HepG2 (cell line): ENCODE results near the gene BTBD17. TPM values are rescaled to one million over a fixed set of nuclear protein-coding genes. Genes with fewer than 3 reads are reported as not detected.

Experiments
- ATAC-seq: fragments of 200-7000 bp; cut with Tn5 transposase; 3 replicates; pipeline ENCODE4 v1.9.1; 2020; ENCODE audit warnings: mild to moderate bottlenecking, moderate library complexity
- BruUV-seq: library from RNA; stranded (reverse); fragments of 400-500 nt; replicated peaks from 2 replicates; lab custom pipeline; 2021; lab: Mats Ljungman, UMichigan
- CTCF ChIA-PET: fragments of 300-600 bp; formaldehyde crosslinking; extraction: SDS; loops from one replicate; lab custom pipeline; 2021; ENCODE audit warnings: low total read pairs, inconsistent platforms, low intra/inter-chr PET ratio; lab: Yijun Ruan, JAX
- POLR2A ChIA-PET: fragments of 350-600 bp; sonication (Branson Sonifier 250); formaldehyde crosslinking; loops from one replicate; lab custom pipeline; 2020; ENCODE audit warnings: antibody characterized with exemption, inconsistent platforms; lab: Yijun Ruan, JAX
- DNase-seq: peaks from one replicate; pipeline ENCODE4 v3.0.0-alpha.2; 2015; ENCODE audit warnings: low spot score
- FAIRE-seq: peaks from 3 replicates; lab custom pipeline; 2011; peaks lifted over from hg19 to GRCh38; lab: Jason Lieb, UNC
- H2AFZ ChIP-seq: one replicate; pipeline ENCODE4 v1.6.1; 2011; ENCODE audit warnings: low read length, inconsistent platforms
- H3K27ac ChIP-seq: fragments of 300-600 bp; 3 replicates; pipeline ENCODE4 v1.8.0; 2011; ENCODE audit warnings: mixed run types, mild to moderate bottlenecking, mixed read lengths, low read length, inconsistent platforms; ENCODE audit not compliant: insufficient read depth; ENCODE audit errors: extremely low read length
- H3K27me3 ChIP-seq, 2 experiments: fragments of 200-600 bp in 1 of 2; 2 replicates in 1 of 2; 3 replicates in 1 of 2; pipeline versions ENCODE4 v1.6.0 to v1.8.0; 2011; ENCODE audit warnings: low read length in 2 of 2, mild to moderate bottlenecking in 2 of 2, moderate library complexity in 2 of 2, inconsistent platforms in 1 of 2; ENCODE audit not compliant: insufficient read depth in 2 of 2, control insufficient read depth in 1 of 2
- H3K36me3 ChIP-seq, 2 experiments: fragments of 200-600 bp in 1 of 2; replicated peaks in 1 of 2; 2 replicates in 1 of 2; 3 replicates in 1 of 2; pipeline versions ENCODE4 v1.5.1 to v1.8.0; 2011; ENCODE audit warnings: low read length in 2 of 2, inconsistent platforms in 1 of 2; ENCODE audit not compliant: insufficient read depth in 2 of 2, control insufficient read depth in 1 of 2
- H3K4me1 ChIP-seq: 2 replicates; pipeline ENCODE4 v1.5.1; 2012; ENCODE audit warnings: low read length, inconsistent platforms; ENCODE audit not compliant: insufficient read depth
- H3K4me2 ChIP-seq: 2 replicates; pipeline ENCODE4 v1.6.0; 2011; ENCODE audit warnings: low read depth, low read length, inconsistent platforms
- H3K4me3 ChIP-seq, 3 experiments: fragments of 200-600 bp in 1 of 3; sonication (generic), shearing (Covaris generic) in 1 of 3; replicated peaks in 1 of 3; 2 replicates each; pipeline ENCODE4 v1.5.1; 2011 to 2016; ENCODE audit warnings: low read length in 3 of 3, inconsistent platforms in 2 of 3, low read depth in 2 of 3, mild to moderate bottlenecking in 2 of 3, control low read depth in 1 of 3, mixed read lengths in 1 of 3; ENCODE audit not compliant: insufficient read depth in 1 of 3
- H3K79me2 ChIP-seq: one replicate; pipeline ENCODE4 v1.6.1; 2011; ENCODE audit warnings: low read length, inconsistent platforms; ENCODE audit not compliant: insufficient read depth
- H3K9ac ChIP-seq: 2 replicates; pipeline ENCODE4 v1.6.0; 2011; ENCODE audit warnings: mild to moderate bottlenecking, low read depth, low read length, inconsistent platforms; ENCODE audit not compliant: insufficient read depth
- H3K9me3 ChIP-seq: 2 replicates; pipeline ENCODE4 v1.5.1; 2012; ENCODE audit warnings: mild to moderate bottlenecking, low read length
- H4K20me1 ChIP-seq: 2 replicates; pipeline ENCODE4 v1.6.0; 2011; ENCODE audit warnings: inconsistent platforms, mild to moderate bottlenecking, low read length, moderate library complexity; ENCODE audit not compliant: insufficient read depth
- FOXO1 ChIP-seq: sonication (generic); formaldehyde crosslinking; IDR thresholded peaks from 2 replicates; pipeline ENCODE4 v1.4.0; 2020; ENCODE audit warnings: missing genetic modification reagents
- SAFB2 ChIP-seq: sonication (generic); formaldehyde crosslinking; IDR thresholded peaks from 2 replicates; pipeline ENCODE4 v1.5.1; 2020; ENCODE audit warnings: missing genetic modification reagents, low read depth, mild to moderate bottlenecking, borderline replicate concordance
- TARDBP ChIP-seq: sonication (generic); formaldehyde crosslinking; IDR thresholded peaks from 2 replicates; pipeline ENCODE4 v1.8.0; 2022; ENCODE audit warnings: mild to moderate bottlenecking, missing genetic modification reagents
- TRIM24 ChIP-seq: sonication (generic); formaldehyde crosslinking; IDR thresholded peaks from 2 replicates; pipeline ENCODE4 v1.8.0; 2022; ENCODE audit warnings: mild to moderate bottlenecking, missing genetic modification reagents
- ZNF143 ChIP-seq: sonication (generic); formaldehyde crosslinking; IDR thresholded peaks from 2 replicates; pipeline ENCODE4 v1.4.0; 2020; ENCODE audit warnings: missing genetic modification reagents
- ZNF652 ChIP-seq: IDR thresholded peaks from 2 replicates; pipeline ENCODE4 v1.6.1; 2016; ENCODE audit warnings: low read depth, borderline replicate concordance
- ZNF678 ChIP-seq: sonication (generic); formaldehyde crosslinking; IDR thresholded peaks from 2 replicates; pipeline ENCODE4 v1.4.0; 2020; ENCODE audit warnings: mild to moderate bottlenecking, missing genetic modification reagents
- ZZZ3 ChIP-seq: sonication (generic); formaldehyde crosslinking; IDR thresholded peaks from 2 replicates; pipeline ENCODE4 v1.4.0; 2020; ENCODE audit warnings: missing genetic modification reagents, mild to moderate bottlenecking, borderline replicate concordance
- WGBS: methylation state at CpG from one replicate; pipeline ENCODE4 v1.1.6; 2017; ENCODE audit warnings: low lambda C conversion rate; 5-methylcytosine and 5-hydroxymethylcytosine counted together
- in situ Hi-C: cut with HindIII; loops from 2 replicates; pipeline ENCODE4 v1.10.0; 2017; ENCODE audit warnings: low pct_unique_long_range_greater_than_20kb; ENCODE audit not compliant: extremely low pct_ligation_motif_present
- intact Hi-C: fragments of 100-400 bp; cut with micrococcal nuclease; formaldehyde crosslinking; loops from one replicate; pipeline ENCODE4 v1.10.0; 2022; ENCODE audit not compliant: unreplicated experiment
- polyA plus RNA-seq, 8 experiments: library from polyadenylated mRNA; depleted of rRNA in 3 of 8; stranded (reverse) in 7 of 8; unstranded in 1 of 8; fragments of >200 nt; fragmentation: Illumina TruSeq in 4 of 8; extraction: Trizol in 4 of 8; gene quantifications; 2 replicates each; pipeline versions ENCODE4 v1.2.1 to v1.2.3, GENCODE V29; 2011 to 2016; ENCODE audit warnings: low read depth in 4 of 8, missing spikeins in 1 of 8, mixed read lengths in 1 of 8; ENCODE audit not compliant: insufficient read depth in 1 of 8
- total RNA-seq, 5 experiments: library from RNA; depleted of rRNA; stranded (reverse); fragments of >200 nt; fragmentation: Illumina TruSeq; extraction: Trizol; gene quantifications; 2 replicates each; pipeline ENCODE4 v1.2.3, GENCODE V29; 2016; ENCODE audit warnings: low read depth in 1 of 5
- TF ChIP-seq, protein P1 (sequence below): sonication (generic); formaldehyde crosslinking; conservative IDR thresholded peaks from 2 replicates; pipeline ENCODE4 v1.4.0; 2020; ENCODE audit warnings: mild to moderate bottlenecking, missing genetic modification reagents, moderate library complexity
- TF ChIP-seq, protein P2 (sequence below): fragments of 450-650 bp; IDR thresholded peaks from 2 replicates; pipeline ENCODE4 v1.6.1; 2016
- TF ChIP-seq, protein P3 (sequence below): sonication (generic); formaldehyde crosslinking; IDR thresholded peaks from 2 replicates; pipeline ENCODE4 v1.8.1; 2022; ENCODE audit warnings: low read depth, mild to moderate bottlenecking, missing genetic modification reagents
- TF ChIP-seq, protein P4 (sequence below): IDR thresholded peaks from 2 replicates; pipeline ENCODE4 v1.6.1; 2016
- TF ChIP-seq, protein P5 (sequence below): sonication (generic); formaldehyde crosslinking; IDR thresholded peaks from 2 replicates; pipeline ENCODE4 v1.4.0; 2020; ENCODE audit warnings: missing genetic modification reagents

Gene BTBD17
- total and polyA plus RNA-seq, 2 of the 13 experiments (the other 11 are each of a cell fraction or from before 2014, with no cell fraction given): not detected

DNA sequence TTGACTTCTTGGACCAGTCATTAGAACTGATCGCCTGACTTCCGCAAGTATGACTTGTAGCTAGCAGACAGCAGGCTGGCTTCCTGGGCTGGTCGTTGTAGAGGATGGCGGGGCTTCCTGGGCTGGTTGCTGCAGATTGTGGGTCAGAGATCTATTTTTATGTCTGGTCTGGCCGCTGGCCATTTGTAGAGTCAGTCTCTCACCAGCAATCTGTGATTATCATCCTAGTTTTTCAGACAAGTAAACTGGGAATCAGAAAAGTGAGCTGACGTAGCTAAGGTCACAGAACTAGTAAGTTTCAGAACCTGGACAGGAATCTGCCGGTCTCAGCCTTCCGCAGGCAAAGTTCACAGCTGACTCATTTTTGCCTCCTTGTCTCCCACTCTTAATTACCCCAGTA, 24.7 kb upstream of the BTBD17 start (continued):
- TF ChIP-seq, protein P1, sequence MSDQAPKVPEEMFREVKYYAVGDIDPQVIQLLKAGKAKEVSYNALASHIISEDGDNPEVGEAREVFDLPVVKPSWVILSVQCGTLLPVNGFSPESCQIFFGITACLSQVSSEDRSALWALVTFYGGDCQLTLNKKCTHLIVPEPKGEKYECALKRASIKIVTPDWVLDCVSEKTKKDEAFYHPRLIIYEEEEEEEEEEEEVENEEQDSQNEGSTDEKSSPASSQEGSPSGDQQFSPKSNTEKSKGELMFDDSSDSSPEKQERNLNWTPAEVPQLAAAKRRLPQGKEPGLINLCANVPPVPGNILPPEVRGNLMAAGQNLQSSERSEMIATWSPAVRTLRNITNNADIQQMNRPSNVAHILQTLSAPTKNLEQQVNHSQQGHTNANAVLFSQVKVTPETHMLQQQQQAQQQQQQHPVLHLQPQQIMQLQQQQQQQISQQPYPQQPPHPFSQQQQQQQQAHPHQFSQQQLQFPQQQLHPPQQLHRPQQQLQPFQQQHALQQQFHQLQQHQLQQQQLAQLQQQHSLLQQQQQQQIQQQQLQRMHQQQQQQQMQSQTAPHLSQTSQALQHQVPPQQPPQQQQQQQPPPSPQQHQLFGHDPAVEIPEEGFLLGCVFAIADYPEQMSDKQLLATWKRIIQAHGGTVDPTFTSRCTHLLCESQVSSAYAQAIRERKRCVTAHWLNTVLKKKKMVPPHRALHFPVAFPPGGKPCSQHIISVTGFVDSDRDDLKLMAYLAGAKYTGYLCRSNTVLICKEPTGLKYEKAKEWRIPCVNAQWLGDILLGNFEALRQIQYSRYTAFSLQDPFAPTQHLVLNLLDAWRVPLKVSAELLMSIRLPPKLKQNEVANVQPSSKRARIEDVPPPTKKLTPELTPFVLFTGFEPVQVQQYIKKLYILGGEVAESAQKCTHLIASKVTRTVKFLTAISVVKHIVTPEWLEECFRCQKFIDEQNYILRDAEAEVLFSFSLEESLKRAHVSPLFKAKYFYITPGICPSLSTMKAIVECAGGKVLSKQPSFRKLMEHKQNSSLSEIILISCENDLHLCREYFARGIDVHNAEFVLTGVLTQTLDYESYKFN (CRISPR knock-in tag): no peak
- TF ChIP-seq ZNF143 (CRISPR knock-in tag): no peak
- no peak for TF ChIP-seq TRIM24
- TF ChIP-seq ZNF652 (CRISPR knock-in tag): no peak

DNA sequence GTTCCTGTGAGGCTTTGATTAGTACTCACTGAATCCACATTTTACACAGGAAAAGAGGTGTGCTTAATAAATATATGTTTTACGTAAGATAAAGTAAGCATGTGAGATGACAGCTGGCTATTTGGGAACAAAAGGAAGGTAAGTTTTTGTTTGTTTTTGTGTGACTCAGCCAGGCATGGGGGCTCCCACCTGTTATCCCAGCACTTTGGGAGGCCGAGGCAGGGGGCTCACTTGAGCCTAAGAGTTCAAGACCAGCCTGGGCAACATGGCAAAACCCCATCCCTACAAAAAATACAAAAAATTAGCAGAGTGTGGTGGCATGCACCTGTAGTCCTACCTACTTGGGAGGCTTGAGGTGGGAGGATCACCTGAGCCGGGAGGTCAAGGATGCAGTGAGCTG, 23.5 kb upstream of the BTBD17 start:
- H3K36me3 ChIP-seq: no peaks in the 10 kb centered on the region
- TF ChIP-seq, protein P2, sequence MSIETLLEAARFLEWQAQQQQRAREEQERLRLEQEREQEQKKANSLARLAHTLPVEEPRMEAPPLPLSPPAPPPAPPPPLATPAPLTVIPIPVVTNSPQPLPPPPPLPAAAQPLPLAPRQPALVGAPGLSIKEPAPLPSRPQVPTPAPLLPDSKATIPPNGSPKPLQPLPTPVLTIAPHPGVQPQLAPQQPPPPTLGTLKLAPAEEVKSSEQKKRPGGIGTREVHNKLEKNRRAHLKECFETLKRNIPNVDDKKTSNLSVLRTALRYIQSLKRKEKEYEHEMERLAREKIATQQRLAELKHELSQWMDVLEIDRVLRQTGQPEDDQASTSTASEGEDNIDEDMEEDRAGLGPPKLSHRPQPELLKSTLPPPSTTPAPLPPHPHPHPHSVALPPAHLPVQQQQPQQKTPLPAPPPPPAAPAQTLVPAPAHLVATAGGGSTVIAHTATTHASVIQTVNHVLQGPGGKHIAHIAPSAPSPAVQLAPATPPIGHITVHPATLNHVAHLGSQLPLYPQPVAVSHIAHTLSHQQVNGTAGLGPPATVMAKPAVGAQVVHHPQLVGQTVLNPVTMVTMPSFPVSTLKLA: no peak
- TF ChIP-seq TARDBP (CRISPR knock-in tag): no peak
- TF ChIP-seq ZZZ3 (CRISPR knock-in tag): no peak
- TF ChIP-seq, protein P3, sequence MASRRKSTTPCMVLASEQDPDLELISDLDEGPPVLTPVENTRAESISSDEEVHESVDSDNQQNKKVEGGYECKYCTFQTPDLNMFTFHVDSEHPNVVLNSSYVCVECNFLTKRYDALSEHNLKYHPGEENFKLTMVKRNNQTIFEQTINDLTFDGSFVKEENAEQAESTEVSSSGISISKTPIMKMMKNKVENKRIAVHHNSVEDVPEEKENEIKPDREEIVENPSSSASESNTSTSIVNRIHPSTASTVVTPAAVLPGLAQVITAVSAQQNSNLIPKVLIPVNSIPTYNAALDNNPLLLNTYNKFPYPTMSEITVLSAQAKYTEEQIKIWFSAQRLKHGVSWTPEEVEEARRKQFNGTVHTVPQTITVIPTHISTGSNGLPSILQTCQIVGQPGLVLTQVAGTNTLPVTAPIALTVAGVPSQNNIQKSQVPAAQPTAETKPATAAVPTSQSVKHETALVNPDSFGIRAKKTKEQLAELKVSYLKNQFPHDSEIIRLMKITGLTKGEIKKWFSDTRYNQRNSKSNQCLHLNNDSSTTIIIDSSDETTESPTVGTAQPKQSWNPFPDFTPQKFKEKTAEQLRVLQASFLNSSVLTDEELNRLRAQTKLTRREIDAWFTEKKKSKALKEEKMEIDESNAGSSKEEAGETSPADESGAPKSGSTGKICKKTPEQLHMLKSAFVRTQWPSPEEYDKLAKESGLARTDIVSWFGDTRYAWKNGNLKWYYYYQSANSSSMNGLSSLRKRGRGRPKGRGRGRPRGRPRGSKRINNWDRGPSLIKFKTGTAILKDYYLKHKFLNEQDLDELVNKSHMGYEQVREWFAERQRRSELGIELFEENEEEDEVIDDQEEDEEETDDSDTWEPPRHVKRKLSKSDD (CRISPR knock-in tag): no peak
- TF ChIP-seq, protein P4, sequence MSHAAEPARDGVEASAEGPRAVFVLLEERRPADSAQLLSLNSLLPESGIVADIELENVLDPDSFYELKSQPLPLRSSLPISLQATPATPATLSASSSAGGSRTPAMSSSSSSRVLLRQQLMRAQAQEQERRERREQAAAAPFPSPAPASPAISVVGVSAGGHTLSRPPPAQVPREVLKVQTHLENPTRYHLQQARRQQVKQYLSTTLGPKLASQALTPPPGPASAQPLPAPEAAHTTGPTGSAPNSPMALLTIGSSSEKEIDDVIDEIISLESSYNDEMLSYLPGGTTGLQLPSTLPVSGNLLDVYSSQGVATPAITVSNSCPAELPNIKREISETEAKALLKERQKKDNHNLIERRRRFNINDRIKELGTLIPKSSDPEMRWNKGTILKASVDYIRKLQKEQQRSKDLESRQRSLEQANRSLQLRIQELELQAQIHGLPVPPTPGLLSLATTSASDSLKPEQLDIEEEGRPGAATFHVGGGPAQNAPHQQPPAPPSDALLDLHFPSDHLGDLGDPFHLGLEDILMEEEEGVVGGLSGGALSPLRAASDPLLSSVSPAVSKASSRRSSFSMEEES (CRISPR knock-in tag): no peak
- TF ChIP-seq FOXO1 (CRISPR knock-in tag): no peak
- TF ChIP-seq ZNF678: no peak
- TF ChIP-seq SAFB2 (CRISPR knock-in tag): no peak
- TF ChIP-seq, protein P5, sequence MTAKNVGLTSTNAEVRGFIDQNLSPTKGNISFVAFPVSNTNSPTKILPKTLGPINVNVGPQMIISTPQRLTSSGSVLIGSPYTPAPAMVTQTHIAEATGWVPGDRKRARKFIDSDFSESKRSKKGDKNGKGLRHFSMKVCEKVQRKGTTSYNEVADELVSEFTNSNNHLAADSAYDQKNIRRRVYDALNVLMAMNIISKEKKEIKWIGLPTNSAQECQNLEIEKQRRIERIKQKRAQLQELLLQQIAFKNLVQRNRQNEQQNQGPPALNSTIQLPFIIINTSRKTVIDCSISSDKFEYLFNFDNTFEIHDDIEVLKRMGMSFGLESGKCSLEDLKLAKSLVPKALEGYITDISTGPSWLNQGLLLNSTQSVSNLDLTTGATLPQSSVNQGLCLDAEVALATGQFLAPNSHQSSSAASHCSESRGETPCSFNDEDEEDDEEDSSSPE (CRISPR knock-in tag): no peak

More for the DNA sequence above, 23.5 kb upstream of the BTBD17 start:
- in situ Hi-C loops (no loop called here), intact Hi-C loops (no loop called here)
- H3K4me1 ChIP-seq: peaks cover 22% of the 10 kb centered on the region
- ChIA-PET CTCF (no interaction called here), POLR2A (no interaction called here)
- H3K4me3 ChIP-seq: no peak overlapping the region
- no peak overlapping the region for H3K27ac ChIP-seq
- BruUV-seq: no TSS peak
- FAIRE-seq (no peak), ATAC-seq (no peak), DNase-seq (no peak)
- H3K9me3 ChIP-seq: no peaks in the 10 kb centered on the region
- no peak overlapping the region for H3K9ac ChIP-seq
- no peak overlapping the region for H3K4me2 ChIP-seq
- no peak overlapping the region for H2AFZ ChIP-seq
- no peaks in the 10 kb centered on the region for H4K20me1 ChIP-seq
- WGBS: 22% methylated on average over 3 of the region's 3 CpGs
- no peaks in the 10 kb centered on the region for H3K79me2 ChIP-seq
- H3K27me3 ChIP-seq: peaks cover 2 to 14% of the 10 kb centered on the region in 2 experiments; a peak in 3 of 5 replicates
